ENCODE data around the gene ZBTB25. TPM values are rescaled to one million over a fixed set of nuclear protein-coding genes. Genes with fewer than 3 reads are reported as not detected.

ZBTB25 gene
- total and polyA plus RNA-seq, 10 of the 15 experiments (the other 5 are each of a cell fraction or from before 2014, with no cell fraction given) = 4.1 to 33.9 (median 9.7) TPM

GRCh38 chr14:64465831-64466554 lies 37.6 kb downstream of the ZBTB25 start:
- no peak overlapping the region for H3K27ac ChIP-seq (ENCODE audit: control insufficient read depth, insufficient read depth)
- intact Hi-C loops (cut with micrococcal nuclease; ENCODE audit: unreplicated experiment) = no loop called here
- no peak for TF ChIP-seq MAX (IDR thresholded peaks at IDR 0.05; ENCODE audit: low read depth, low read length)
- no peak for TF ChIP-seq EP300 (IDR thresholded peaks at IDR 0.05; ENCODE audit: borderline replicate concordance in 1 of 2, control insufficient read depth in 1 of 2, low read depth in 2 of 2, low read length in 2 of 2)
- no peak for TF ChIP-seq LARP7 (IDR thresholded peaks at IDR 0.05)
- TF ChIP-seq ATF2 (IDR thresholded peaks at IDR 0.05; ENCODE audit: low read length) = no peak
- TF ChIP-seq ETV6 (conservative IDR thresholded peaks at IDR 0.05 in 1 of 2, IDR thresholded peaks at IDR 0.05 in 1 of 2; ENCODE audit: borderline replicate concordance in 1 of 2, low read depth in 1 of 2) = no peak
- TF ChIP-seq MYC (IDR thresholded peaks at IDR 0.05; ENCODE audit: insufficient read depth, insufficient read length, insufficient replicate concordance, low read length, severe bottlenecking) = no peak
- TF ChIP-seq YY1 (IDR thresholded peaks at IDR 0.05; ENCODE audit: low read depth, low read length) = no peak
- no peak for TF ChIP-seq MEF2B (IDR thresholded peaks at IDR 0.05; ENCODE audit: partially characterized antibody, poor library complexity, severe bottlenecking)
- TF ChIP-seq ATF3 (IDR thresholded peaks at IDR 0.05; ENCODE audit: borderline replicate concordance, extremely low read depth, low read depth, low read length) = no peak
- no peak for TF ChIP-seq TCF12 (IDR thresholded peaks at IDR 0.05; ENCODE audit: low read depth, low read length)
- no peak for TF ChIP-seq PKNOX1 (IDR thresholded peaks at IDR 0.05)
- no peak for TF ChIP-seq CEBPZ (IDR thresholded peaks at IDR 0.05; ENCODE audit: low read depth, low read length)
- no peak for TF ChIP-seq SIX5 (IDR thresholded peaks at IDR 0.05; ENCODE audit: low read depth, low read length, severe bottlenecking)
- TF ChIP-seq HDGF (IDR thresholded peaks at IDR 0.05) = no peak
- TF ChIP-seq HDAC6 (IDR thresholded peaks at IDR 0.05; ENCODE audit: unreplicated experiment) = no peak

More at GRCh38 chr14:64465831-64466554, 37.6 kb downstream of the ZBTB25 start:
- peak overlapping the region; percentile 32; the same call in 1 of the 2 replicates for H3K9ac ChIP-seq (ENCODE audit: control insufficient read depth, insufficient read depth, low read length)
- ATAC-seq (peak; percentile 2; the same call in 2 of the 3 replicates), DNase-seq (ENCODE audit: low read depth, low spot score) (no peak), FAIRE-seq (no peak)
- SMC1A ChIA-PET (ENCODE audit: uncharacterized antibody, unreplicated experiment) = interaction anchor here (0.9 to 6.2 kb wide), 21 partner anchors 8 to 162 kb away, joined by 3 to 95 read pairs (median 4); partner anchors contain the start of genes MTHFD1 and ZBTB25
- peak overlapping the region; percentile 54 for H2AFZ ChIP-seq (ENCODE audit: control insufficient read depth, low read depth, low read length)
- CTCF ChIA-PET = interaction anchor here (0.7 to 6.4 kb wide), 14 partner anchors 13 to 124 kb away, joined by 3 to 60 read pairs (median 4); partner anchors contain the start of gene MTHFD1
- no TSS peak for BruUV-seq (replicated peaks)
- no peaks in the 10 kb centered on the region for H3K27me3 ChIP-seq (replicated peaks in 1 of 2; ENCODE audit: control insufficient read depth in 2 of 2, insufficient read depth in 2 of 2, low read length in 1 of 2)
- H3K9me3 ChIP-seq (replicated peaks; ENCODE audit: control insufficient read depth, insufficient read depth, low read length) = no peaks in the 10 kb centered on the region
- POLR2A ChIA-PET = interaction anchor here (0.6 to 2.4 kb wide), 11 partner anchors 10 to 922 kb away, joined by 3 to 16 read pairs (median 3); partner anchors contain the start of gene MTHFD1
- peaks cover 33% of the 10 kb centered on the region for H3K4me1 ChIP-seq (ENCODE audit: control insufficient read depth, insufficient read depth, low read length)
- RAD21 ChIA-PET (ENCODE audit: unreplicated experiment) = interaction anchor here (1.0 to 2.3 kb wide), 8 partner anchors 10 to 122 kb away, joined by 3 to 12 read pairs (median 5); partner anchors contain the start of gene MTHFD1
- H4K20me1 ChIP-seq (ENCODE audit: control insufficient read depth, insufficient read depth) = no peaks in the 10 kb centered on the region
- in situ Hi-C loops (cut with MboI) = no loop called here
- peak overlapping the region; percentile 79 for H3K4me3 ChIP-seq
- no peaks in the 10 kb centered on the region for H3K79me2 ChIP-seq (ENCODE audit: control insufficient read depth, insufficient read depth, low read length)
- 40% methylated on average over 15 of the region's 15 CpGs for WGBS (ENCODE audit: insufficient coverage, insufficient replicate concordance, low lambda C conversion rate, missing lambda C conversion rate)
- H3K4me2 ChIP-seq (ENCODE audit: control insufficient read depth, insufficient read depth) = peak overlapping the region; percentile 94
- peaks cover 0 to 4% of the 10 kb centered on the region in 2 experiments; a peak in 1 of 4 replicates for H3K36me3 ChIP-seq (ENCODE audit: control insufficient read depth in 2 of 2, insufficient read depth in 2 of 2, low read length in 1 of 2)

Data from GM12878 (cell line).